HG02763 (cell line): Measurements from ENCODE around the gene CBFA2T3.
"Not testable (repeated sequence)": the region's sequence is repeated elsewhere in the genome, so short reads cannot be mapped to it uniquely, and the experiment has no call there.

Experiments used
- ATAC-seq: cut with Tn5 transposase; IDR thresholded peaks from one replicate; pipeline ENCODE4 v1.9.1; 2021; ENCODE audit warnings: mild to moderate bottlenecking, moderate library complexity; ENCODE audit not compliant: unreplicated experiment

Gene CBFA2T3

GRCh38 chr16:88977018-88977811, at the start of gene CBFA2T3:
Gene CBFA2T3, minus strand, starts transcription at chr16:88977207. Its CDS starts 400 bp downstream, at chr16:88976807.
- ATAC-seq: no peak

GRCh38 chr16:89026121-89026612, 49.2 kb upstream of the CBFA2T3 start:
- ATAC-seq: no peak

- ATAC-seq: no peak
These were observed 48.6 kb upstream of the CBFA2T3 start for GRCh38 chr16:89025636-89026035.

- no peak for ATAC-seq
These were observed 47.6 kb upstream of the CBFA2T3 start for GRCh38 chr16:89024546-89025060.

GRCh38 chr16:89023621-89024511, 46.9 kb upstream of the CBFA2T3 start:
- ATAC-seq: no peak

- no peak for ATAC-seq
These were observed 46.1 kb upstream of the CBFA2T3 start for GRCh38 chr16:89023151-89023551.

- ATAC-seq: no peak
These were observed 45.2 kb upstream of the CBFA2T3 start for GRCh38 chr16:89022051-89022836.

GRCh38 chr16:89020925-89021595, 44.1 kb upstream of the CBFA2T3 start:
- ATAC-seq: no peak

GRCh38 chr16:89020068-89020924, 43.3 kb upstream of the CBFA2T3 start:
- no peak for ATAC-seq

- ATAC-seq: no peak
These were observed 42.5 kb upstream of the CBFA2T3 start for GRCh38 chr16:89019511-89019910.

GRCh38 chr16:89018282-89019158, 41.5 kb upstream of the CBFA2T3 start:
- no peak for ATAC-seq

GRCh38 chr16:89017543-89018281, 40.7 kb upstream of the CBFA2T3 start:
- ATAC-seq: no peak

GRCh38 chr16:89016561-89016960, 39.6 kb upstream of the CBFA2T3 start:
- not testable (repeated sequence) for ATAC-seq

- no peak for ATAC-seq
These were observed 38.4 kb upstream of the CBFA2T3 start for GRCh38 chr16:89015271-89015859.

- ATAC-seq: no peak
These were observed 37.6 kb upstream of the CBFA2T3 start for GRCh38 chr16:89014403-89015230.

- no peak for ATAC-seq
These were observed 36.8 kb upstream of the CBFA2T3 start for GRCh38 chr16:89013692-89014402.
